Stimulated activated CD8-positive, alpha-beta memory T cell treated with anti-CD3 and anti-CD28 coated beads, Interleukin-12 subunit alpha, Interleukin-12 subunit beta, amount 100 ng/mL, for 24 hours (primary cell): ENCODE data around the gene MYEF2.

ENCODE experiments used
- DNase-seq: peaks from one replicate; pipeline ENCODE4 v3.0.0-alpha.2; 2020; ENCODE audit errors: extremely low read depth

MYEF2 gene, protein sequence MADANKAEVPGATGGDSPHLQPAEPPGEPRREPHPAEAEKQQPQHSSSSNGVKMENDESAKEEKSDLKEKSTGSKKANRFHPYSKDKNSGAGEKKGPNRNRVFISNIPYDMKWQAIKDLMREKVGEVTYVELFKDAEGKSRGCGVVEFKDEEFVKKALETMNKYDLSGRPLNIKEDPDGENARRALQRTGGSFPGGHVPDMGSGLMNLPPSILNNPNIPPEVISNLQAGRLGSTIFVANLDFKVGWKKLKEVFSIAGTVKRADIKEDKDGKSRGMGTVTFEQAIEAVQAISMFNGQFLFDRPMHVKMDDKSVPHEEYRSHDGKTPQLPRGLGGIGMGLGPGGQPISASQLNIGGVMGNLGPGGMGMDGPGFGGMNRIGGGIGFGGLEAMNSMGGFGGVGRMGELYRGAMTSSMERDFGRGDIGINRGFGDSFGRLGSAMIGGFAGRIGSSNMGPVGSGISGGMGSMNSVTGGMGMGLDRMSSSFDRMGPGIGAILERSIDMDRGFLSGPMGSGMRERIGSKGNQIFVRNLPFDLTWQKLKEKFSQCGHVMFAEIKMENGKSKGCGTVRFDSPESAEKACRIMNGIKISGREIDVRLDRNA

DNA sequence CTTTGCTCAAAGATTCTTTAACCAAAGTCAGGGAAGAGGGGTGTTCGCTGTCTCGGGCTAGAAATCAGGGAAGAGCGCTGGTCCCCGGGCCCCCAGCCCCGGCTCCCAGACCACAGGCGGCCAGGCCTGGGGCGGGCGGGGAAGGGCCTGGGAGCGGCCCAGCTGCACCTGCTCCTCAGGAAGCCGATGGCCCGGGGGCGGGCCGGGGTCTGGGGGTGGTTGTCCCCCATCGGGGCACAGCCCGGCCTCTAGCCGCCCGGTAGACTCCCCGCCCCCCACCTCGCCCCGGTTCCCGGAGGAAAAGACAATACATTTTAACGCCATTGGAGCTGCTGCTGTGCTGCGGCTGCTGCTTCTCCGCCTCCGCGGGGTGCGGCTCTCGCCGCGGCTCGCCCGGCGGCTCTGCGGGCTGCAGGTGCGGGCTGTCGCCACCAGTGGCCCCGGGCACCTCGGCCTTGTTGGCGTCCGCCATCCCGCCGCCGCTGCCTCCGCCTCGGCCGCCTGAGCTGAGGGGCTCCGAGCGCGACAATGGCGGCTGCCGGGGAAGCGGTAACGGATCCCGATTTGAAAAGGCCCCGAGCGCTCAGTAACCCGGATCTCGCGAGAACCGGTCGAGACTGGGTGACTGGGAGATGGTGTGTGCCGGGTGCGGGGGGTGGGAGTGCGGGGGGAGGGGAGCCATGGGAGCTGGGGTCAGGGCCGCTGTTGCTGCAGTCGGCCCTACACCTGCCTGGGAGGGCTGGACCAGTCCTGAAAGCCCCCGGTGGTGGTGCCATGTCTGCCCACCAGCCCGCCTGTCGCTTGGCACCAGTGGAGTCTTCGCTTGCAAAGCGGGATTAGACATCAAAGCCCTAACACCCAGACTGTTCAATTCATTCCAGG is at the start of gene MYEF2:
Gene MYEF2, minus strand, starts transcription at position 530 of the 882 bp plus-strand sequence. Its CDS starts 58 bp downstream, at position 472.
- peak; percentile 33 for DNase-seq

DNA sequence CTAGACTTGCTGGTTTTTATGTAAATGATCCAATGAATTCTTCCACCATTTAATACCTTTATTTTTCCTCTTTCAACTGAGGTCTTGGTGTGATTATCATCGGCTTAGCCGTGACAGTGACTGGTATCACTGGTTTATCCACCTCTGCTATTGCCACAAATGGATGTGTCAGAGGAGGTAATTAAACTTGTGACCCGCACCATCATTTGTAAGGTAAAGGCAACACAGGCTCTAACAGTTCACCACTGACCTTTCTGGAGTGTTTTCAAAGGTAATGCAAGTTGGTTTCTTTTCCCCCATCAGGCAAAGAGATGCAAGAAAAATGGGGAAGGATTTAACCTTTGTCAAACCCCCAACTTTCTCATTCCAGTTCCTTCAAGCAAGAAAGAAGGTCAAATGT is 47.7 kb upstream of the MYEF2 start:
- no peak for DNase-seq

DNA sequence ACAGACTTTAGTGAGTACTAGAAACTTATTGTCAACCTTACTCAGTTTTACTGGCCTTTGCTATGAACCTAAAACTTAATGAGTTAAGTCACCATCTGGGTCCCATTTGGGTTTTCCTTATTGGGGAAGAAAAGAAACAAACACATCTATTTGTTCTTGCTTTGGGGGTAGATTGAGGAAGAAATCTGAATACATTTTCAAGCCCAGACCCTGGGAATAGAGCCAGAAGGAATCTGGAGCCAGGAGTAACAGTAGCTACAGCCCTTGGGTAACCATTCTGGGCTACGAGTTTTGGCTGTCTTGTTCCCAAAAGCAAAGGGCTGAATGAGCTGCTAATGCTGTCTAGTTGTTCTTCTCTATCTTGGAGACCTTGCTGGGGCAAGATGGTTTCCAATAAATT is 44.5 kb upstream of the MYEF2 start:
- no peak for DNase-seq

DNA sequence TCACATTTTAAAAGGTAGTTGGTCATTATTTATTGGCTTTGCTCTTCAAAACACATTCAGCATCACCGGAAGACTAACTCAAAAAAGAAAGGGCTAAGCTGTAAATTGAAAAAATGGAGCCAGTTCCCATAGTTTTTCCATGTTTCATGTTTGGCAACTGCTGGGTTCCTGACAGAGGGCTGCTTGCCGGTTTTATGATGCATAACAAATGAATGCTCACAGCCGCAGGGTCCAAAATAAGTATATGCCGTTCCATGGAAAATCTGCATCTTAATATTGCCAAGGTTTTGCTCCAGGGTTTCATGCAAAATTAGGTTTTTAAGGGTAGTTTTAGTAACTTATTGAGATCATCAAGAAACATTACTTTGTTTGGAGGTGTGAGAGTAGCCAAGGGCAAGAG is 43.8 kb upstream of the MYEF2 start:
- no peak for DNase-seq

DNA sequence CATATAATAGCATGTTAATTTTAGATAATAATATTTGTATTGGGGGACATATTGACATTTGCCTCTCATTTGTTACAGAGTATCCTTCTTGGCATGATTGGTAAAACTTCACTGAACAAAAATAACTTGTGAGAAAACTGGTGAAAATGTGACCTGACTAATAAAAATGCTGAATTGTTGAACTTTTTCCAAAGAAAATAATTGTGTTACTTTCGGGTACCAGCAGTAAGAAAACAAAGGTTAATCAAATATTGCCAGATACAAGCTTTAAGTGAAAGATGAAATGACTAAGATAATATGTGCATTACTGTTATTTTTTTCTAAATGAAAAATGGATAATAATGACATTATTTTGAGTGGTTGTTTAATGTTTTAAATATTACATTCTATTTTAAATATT is 43.2 kb upstream of the MYEF2 start:
- DNase-seq, result no peak

DNA sequence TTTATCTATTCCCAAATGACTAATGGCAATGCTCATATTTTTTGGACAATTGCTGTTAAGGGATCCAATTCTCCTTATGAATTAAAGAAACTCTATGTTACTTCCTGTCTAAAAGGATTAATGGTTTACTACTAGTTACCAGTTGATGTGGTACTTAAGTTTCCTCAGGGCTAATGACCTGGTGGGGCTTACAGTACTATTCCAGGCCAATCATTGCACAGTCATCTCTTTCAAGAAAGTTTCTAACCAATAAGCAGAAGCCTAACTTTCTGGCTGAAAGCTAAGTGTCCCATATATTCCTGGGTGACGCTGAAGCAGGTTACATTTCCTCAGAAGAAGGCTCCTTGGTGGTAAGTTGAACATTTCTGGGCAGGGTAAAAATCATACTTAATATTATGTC is 27.9 kb upstream of the MYEF2 start, which contains the start of gene SLC12A1:
Gene SLC12A1, plus strand, starts transcription at position 322 of the 400 bp plus-strand sequence. CDS start 1,418 bp downstream, outside the sequence.
- no peak for DNase-seq

DNA sequence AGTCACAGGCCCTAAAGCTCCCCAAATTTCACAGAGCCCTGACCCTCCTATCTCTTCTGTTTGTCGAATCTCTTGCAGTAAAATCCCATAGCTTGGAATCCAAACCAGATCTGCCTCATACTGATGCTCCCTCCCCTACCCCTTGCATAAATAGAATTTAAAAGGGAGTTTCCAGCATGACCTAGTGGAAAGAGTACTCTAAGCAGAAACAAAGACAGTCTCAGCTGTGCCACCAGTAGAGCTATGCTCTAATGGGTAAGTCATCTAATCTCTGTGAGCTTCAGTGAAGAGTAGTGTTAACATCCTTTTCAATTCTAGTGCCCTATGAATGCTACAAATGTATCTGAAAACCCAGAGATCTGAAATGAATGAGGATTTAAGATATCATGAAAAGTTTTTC is 24.0 kb upstream of the MYEF2 start:
- DNase-seq, result no peak

DNA sequence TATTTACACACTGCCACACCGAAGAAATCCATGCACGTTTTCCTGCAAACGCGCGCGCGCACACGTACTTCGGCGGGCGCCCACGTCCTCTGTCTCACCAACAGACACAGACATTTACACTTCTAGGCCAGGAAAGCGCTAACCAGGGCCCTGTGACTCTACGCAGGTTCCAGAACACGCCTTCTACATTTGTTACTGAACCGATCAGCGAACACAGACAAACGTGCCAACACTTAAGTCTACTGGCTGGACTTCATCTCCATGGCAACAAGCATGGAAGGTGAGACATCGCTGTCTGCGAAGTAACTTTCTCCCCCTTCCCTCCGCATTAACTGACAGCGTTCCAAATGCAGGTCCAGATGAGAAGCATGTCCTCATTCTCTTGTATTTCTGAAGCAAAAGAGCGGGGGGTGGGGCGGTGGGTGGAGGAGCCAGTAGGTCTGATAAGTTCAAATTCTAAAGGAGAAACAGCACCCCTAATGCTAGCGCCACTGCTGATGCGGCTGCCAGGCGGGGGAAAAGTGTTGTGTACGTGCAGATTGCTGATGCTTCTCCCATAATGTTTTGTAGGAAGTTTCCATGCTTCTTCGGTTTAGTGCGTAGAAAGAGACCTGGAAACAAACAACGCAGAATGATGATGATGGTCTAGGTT is 13.6 kb upstream of the MYEF2 start, which contains the start of gene CTXN2:
Gene CTXN2, plus strand, starts transcription at position 92 of the 652 bp plus-strand sequence. CDS start 9,636 bp downstream, outside the sequence.
- DNase-seq, result no peak

DNA sequence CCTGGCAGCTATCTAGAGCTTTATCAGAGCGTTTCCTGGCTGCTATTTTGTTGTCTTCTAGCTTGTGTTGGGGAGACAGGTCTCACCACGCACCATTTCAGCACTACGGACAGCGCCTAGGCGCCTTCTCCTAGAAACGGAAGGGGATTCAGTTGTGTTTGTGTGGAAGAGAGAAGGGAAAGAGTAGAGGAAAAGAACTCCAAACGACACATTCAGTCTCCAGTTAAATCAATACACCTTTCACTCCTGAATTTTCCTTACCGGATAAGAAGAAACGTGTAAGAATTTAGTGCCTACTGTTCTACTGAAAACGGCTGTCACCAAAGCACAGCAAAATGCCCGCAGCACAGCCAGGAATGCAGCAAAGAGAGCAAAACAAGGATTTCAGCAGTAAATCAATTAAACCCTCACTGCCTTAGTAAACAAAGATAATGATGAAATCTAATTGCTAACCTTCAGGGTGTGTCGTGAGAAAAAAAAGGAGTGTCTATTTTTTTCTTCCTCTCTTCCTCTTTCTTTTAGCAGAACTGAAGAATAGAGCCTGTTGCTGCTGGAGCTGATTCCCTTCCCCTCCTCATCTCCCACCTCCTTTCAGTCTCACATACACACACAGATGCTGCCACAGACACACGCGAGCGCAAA is 13.0 kb upstream of the MYEF2 start:
- DNase-seq, result no peak

DNA sequence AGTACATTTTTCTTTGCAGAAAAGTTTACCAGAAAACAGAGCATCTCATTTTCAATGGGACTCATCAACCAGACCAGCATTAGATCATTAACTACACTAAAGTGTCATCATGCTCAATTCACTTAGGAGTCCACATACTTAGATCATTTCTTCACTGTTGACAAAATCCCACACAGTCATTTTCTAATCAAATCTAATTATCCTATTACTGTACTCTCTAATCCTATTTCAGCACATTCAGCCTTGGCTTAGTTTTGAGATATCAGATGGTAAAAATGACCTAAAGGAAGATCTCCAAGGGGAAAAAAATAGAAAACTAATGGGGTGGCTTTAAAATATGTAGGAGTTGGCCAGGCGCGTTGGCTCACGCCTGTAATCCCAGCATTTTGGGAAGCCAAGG is 8.2 kb upstream of the MYEF2 start:
- DNase-seq, result no peak

DNA sequence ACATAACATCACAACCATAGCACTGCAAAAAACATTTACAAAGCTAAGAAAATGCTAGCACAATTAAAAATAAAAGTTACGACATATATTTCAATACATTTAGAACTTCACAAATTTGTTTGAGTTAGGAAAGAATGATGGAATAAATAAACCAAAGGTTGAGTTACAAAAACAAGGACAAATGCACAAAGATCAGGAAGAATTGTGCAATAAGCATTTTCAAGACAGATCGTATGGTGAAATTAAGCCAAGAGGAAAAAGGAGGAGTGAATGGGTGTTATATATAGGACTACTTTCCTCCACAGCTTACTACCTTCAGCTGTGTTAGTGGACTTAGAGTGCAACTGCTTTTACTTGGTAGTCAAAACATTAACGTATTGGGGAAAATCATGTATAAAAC is 7.4 kb upstream of the MYEF2 start:
- no peak for DNase-seq

DNA sequence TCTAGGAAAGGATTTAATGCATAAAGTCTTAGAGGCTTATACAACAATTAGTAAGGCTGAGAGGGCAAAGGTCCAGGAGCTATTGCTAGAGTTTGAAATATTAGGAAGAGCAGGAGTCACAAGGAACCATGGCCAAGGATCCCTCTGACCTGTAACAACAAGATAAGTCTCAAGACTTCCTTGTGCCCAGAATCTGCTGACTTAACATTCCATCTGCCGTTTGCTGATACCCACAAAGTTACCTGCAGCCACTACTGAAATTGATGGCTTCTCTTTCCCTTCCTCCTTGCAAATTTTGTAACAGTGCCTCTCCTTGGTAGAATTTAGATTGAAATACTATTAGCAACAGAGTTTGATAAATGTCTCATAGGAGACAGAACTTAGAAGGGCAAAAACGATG is 4.7 kb upstream of the MYEF2 start:
- DNase-seq, result no peak

DNA sequence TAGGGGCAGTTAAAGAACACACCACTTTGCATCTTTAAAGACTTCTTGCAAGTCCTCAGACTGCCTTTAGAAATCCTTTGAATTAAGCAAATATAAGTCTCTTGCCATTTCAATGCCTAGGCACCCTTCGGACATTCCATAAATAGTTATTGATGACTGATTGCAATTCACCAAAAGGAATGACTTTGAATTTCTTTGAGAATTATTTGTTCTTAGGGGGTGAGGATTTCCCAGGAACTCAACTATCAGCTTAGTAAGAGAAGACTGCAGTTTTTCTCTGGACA is 495 bp upstream of the MYEF2 start:
- DNase-seq, result no peak

DNA sequence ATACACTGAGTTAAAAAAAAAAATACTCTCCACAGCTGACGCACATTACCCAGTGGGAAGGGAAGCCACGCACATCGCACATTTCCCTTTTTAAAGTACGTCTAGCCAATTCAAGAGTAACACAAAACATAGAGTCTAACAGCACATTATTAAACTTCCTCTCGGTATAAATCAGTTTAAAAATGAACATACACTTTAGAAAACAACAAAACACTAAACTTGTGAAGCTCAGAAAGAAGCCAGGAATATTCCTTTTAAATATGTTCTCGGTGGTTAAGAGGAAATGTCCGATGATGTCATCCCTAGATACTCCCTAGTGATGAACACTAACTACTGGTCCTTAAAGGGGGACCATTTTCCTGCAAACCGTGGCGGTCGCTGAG is 721 bp downstream of the MYEF2 start:
- no peak for DNase-seq

DNA sequence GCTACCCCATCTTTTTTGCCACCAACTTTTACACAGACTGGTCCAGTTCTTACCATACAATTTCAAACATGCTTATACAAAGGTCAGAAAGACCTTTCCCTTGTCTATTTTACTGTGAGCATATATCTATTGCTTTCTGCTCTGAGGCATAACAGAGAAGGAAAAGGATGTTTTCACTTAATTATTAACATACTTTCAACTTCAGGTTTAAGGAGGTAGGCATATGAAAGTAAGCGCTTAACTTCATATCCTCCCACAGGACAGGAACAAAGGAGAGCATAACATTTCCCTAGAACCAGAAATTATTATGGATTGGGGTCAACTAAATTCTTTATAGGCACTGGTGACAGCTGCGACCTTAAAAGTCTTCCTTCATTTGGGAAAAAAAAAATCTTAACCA is 1.1 kb downstream of the MYEF2 start:
- no peak for DNase-seq

DNA sequence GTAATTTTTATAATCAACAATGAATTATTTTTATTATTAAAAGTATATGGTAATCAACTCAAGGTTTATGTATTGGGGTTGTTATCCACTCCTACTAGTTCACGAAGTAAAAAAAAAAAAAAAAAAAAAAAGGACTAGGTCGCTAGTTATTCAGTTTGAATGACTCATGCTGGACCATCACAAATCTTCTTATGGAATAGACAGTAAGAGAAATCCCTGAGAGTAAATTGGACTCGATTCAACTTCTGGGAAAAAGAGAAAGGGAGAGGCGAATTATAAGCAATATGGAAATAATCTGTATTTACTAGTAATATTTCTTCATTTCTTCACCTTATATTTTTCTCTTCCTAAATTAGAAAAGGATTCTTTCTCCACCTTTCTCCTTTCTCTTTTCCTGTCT is 2.0 kb downstream of the MYEF2 start:
- DNase-seq, result no peak

DNA sequence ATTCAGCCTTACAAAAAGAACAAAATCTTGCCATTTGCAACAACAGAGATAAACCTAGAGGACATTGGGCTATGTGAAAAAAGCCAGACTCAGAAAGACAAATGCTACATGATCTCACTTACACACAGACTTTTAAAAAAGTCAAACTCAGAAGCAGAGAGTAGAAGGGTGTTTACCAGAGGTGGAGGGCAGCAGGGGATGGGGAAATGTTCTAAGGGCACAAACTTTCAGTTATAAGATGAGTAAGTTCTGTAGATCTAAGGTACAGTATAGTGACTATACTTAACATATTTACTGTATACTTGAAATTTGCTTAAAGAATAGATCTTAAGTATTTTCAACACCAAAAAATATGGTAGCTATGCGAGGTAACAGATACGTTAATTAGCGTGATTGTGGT is 3.0 kb downstream of the MYEF2 start:
- no peak for DNase-seq

DNA sequence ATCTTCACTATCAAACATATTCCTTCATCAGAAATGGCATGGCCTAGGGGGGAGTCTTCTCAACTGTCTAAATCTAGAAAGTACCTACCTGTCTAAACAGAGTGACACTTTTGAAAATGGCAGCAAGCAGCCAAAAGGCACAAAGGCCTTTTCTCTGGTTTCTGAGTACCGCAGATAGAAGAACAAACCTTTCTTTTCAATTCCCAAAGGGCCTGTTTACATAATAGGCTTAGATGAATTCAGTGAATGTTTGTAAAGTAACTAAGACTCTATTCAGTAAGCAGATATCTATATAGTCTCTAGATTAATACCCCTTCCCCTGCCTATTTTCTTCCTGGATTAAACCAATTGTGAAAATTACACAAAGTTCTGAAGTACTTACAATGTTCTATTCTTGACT is 7.1 kb downstream of the MYEF2 start:
- DNase-seq, result no peak

DNA sequence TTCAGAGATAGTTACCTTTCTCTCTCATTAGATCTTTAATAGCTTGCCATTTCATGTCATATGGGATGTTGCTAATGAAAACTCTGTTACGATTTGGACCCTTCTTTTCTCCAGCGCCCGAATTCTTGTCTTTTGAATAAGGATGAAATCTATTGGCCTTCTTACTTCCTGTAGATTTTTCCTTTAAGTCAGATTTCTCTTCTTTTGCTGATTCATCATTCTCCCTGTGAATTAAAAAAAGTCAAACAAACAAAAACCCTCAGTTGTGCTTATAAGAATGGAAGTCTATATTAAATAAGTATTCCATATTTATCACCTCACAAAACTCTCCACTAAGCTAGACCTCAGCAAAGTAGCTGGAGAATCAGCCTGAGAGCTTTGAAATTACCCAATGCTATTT is 9.5 kb downstream of the MYEF2 start:
- no peak for DNase-seq

DNA sequence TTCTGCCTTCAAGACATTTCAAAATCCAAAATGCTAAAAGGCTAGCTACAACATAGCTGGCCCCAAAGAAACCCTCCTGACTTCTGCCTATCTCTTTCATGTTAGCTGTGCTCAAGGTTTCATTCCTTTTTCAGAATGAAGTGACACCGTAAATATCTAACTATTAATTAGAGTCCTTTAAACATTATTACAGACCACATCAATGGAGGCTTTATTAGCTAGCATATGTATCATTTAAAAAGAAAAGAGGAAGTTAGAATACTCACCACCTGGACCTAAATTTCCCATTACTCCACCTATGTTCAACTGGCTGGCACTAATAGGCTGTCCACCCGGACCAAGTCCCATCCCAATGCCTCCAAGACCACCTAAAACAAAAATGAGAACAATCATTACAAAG is 24.6 kb downstream of the MYEF2 start:
- DNase-seq, result no peak

DNA sequence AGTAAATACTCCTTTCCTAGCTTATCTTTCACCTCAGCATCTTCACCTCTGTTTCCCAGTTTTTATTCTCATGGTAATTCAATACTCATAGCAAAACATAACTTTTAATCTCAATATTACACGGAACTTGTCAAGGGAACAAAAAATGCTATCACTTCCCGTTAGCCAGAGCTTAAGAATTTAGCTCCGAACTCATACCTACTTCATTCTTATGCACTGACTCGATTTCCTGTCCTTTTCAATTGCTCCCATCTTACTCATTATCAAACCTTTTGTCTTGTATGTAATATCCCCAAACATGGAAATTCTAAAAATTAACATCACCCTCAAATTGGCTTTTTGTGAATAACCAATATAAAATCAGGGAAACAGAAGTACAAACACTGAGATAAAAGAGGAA is 28.2 kb downstream of the MYEF2 start:
- DNase-seq, result no peak

DNA sequence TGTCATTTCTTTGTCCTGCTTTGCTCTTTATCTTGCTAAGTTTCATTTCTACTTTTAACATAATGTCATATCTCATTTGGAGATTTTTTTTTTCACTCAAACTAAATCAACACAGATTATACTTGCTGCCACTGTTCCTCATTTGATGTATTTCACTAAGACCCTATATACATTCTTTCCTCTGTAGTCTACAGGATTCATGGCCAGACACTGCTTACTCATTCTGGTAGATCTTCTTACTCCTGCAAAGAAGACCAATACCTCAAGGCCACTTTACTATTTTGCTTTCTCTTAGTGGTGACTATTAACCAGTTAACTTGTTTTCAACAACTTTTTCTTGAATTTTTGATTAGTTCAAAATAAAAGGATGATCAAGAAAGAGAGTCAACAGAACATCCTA is 30.7 kb downstream of the MYEF2 start:
- DNase-seq, result no peak
